GM19043 (cell line): ENCODE results near the gene MCC.

ENCODE experiments used
- ATAC-seq: cut with Tn5 transposase; IDR thresholded peaks from one replicate; pipeline ENCODE4 v1.9.1; 2021; ENCODE audit warnings: low read depth; ENCODE audit not compliant: unreplicated experiment

The MCC gene

DNA sequence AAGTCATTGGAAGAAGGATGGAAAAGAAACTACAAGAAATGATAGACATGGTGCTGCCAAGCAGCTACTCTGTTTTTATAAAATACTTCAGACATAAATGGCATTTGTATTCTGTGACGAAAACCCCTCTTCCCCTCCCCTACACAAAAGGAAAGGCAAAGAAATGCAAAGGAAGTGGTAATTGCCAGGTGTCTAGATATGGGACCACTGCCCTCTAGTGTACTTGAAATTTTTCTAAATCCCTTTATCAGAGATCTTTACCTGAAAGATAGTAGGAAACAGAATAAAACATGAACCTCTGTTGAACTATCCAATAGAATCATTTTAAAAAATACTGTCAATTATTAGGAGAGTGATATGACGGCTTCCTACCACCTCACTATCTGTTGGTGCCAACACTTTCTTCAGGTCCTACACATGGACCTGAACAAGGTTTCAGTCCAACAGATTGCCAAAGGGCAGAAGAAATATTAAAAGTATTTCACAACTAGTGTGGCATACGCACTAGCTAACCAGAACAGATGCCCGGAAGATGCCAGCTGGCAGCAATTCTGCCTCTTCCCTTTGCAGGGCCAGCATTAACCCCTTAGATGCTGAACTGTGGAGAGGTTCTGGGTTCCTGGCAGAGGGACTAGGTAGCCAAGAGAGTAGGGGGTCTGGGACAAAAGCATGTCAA lies 157.6 kb downstream of the MCC start:
- ATAC-seq = peak; percentile 65

DNA sequence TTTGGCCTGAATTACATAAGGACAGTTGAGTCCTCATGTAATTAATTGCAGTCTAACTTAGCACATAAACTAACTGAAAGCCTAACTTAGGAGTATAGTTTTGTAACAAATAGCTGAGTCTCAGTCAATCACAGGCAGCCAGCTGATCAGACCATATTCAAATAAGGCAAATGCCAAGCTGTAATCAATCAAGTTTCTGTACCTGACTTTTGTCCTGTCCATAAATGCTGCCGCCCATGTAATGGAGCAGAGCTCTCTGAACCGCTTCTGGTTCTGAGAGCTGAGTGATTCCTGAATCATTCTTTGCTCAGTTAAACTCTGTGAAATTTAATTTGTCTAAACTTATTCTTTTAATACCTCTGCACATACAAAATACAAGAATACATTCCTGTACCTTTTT lies 158.3 kb downstream of the MCC start:
- ATAC-seq = no peak

DNA sequence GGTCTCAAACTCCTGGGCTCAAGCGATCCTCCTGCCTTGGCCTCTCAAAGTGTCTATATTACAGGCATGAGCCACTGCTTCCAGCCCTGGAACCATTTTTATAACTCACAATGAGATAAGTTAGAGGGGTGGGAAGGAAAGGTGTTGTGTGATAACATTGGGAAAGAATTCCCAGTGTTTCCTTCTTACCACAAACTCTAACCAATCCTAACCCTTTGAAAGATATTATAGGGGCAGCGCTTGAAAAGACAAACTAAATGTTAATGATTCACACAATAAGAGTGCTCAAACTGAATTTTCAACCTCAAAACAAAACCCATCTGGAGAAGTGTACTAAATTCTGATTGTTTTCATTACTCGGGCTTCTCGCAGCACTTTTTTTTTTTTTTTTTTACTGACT lies 163.2 kb downstream of the MCC start:
- no peak for ATAC-seq

- ATAC-seq = no peak
These were observed 167.0 kb downstream of the MCC start for GRCh38 chr5:113321276-113321675.

DNA sequence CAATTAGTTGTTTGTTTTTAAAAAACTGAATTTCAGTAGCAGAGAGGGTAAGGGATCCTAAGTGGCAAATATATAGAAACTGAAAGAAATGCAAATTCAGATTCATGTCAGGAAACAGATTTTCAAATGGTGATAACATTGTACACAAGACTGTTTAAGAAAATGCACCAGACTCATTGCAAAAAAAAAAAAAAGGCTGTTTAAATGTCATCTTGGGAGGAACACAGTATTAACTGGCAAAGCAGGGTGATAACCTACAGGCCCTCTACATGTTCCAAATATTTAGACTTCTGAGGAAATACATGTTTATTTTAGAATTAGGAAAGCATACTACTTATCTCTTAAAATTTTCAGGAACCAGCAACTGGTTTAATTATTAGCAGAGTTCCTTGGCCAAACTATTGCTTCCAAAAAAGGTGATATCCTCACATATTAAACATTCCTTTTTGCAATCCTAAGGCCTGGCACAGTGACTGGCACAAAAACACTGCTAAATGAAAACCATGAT lies 167.9 kb downstream of the MCC start:
- peak; percentile 64 for ATAC-seq

DNA sequence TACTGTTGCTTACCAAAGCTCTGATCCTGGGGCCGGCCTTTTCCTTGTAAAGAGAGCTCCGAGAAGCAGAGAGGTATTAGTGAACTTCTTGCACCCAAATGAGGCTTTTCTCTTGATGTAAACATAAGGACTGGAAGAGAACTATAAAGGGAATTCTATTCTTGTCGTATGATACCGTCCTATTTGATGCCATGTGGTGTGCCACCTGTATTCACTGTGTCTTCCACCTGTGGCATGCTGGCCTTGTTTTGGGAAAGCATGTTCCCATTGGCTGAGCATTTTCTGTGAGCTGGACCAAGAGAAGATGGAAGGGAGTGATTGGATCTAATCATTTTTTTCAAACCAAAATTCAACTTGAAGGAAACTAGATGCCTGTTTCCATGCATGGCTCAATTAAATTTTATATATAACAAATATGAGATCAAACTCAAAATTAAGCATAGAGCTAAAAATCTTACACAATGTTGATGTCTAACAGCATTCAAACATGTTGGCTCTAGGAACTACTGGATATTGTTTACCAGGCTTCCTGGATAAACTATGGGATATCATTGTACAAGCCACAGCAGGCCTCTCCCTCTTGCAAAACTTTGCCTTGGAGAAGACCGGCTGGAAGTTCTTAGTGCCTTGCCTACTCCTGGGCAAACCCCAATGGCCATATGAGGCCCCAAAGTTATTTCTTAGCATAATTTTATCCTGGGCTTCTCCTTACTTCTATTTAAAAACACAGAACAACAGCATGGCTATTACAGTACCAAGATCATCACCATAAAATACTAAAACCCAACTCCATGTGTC lies 168.8 kb downstream of the MCC start:
- no peak for ATAC-seq

- no peak for ATAC-seq
These were observed 170.6 kb downstream of the MCC start for GRCh38 chr5:113317636-113318035.

DNA sequence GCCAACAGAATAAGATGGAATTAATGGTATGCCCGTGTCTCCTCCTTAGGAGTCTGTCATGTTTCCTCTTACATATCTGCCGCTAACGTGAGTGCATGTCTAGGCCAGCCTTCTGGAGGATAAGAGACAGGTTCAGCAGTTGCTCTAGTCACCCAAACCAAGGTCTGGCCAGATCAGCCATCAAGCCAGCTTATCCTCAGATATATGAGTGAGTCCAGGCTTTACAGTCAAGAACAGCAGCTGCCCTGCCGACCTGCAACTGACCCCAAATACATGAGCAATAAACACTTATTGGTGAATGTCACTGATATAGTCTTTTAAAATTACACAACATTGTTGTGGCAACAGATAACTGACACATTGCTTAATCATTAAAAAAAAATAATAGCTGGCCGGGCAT lies 177.0 kb downstream of the MCC start:
- no peak for ATAC-seq

DNA sequence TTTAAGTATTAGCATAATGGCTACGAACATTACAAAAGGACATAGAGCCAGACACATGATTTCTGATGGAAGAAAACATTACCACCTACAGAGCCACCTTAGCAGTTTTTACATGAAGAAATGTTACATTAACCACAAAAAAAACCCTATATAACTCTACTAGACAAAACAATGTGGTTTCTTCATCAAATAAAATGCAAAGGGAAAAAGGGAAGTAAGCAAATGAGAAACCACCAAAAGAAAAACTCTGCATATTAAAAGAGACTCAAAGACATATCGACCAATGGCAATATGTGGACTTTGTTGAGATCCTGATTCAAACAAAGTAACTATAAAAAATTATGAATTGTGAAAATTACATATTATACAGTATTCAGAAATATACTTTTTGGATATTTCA lies 186.1 kb downstream of the MCC start:
- ATAC-seq = no peak

DNA sequence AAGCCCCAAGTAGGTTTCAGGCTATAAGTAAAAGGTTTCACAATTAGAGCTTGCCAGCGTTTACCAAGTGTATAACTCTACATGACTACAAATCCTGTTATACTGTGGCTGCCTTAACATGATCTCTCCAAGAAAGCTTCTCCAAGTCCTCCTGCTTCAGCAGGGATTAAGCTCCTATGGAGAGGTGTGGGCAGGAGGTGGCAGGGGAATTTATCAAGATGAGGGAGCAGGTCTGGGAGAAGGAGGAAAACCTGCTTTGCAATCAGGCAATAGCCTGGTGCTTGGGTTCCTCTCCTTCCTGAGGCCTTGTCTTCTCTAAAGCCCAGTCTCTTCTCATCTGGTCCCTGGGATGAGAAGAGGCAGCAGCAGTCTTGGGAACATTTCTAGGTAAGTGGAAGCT lies 188.7 kb downstream of the MCC start:
- ATAC-seq = no peak

- no peak for ATAC-seq
These were observed 191.6 kb downstream of the MCC start for GRCh38 chr5:113296676-113297075.

DNA sequence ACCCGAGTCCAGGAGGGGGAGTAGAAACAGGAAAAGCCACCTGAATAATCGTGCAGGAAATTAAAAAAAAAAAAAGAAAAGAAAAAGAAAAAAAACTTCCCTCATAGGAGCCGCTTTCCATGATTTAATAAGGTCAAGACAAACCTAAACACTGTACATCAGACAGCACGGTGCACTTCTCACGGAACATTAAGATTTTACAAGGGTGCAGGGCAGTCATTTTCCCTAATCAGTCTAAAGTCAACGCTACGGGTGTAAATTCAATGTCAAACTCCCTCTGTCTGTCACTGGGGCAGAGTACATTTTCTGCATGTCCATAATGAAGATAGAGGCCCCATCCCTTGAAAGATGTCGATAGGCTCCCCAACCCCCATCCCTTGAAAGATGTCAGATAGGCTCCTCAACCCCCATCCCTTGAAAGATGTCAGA lies 193.1 kb downstream of the MCC start:
- no peak for ATAC-seq

GRCh38 chr5:113294311-113295110 lies 193.7 kb downstream of the MCC start:
- peak; percentile 91 for ATAC-seq

- no peak for ATAC-seq
These were observed 194.3 kb downstream of the MCC start for GRCh38 chr5:113293975-113294310.

GRCh38 chr5:113293068-113293974 lies 194.9 kb downstream of the MCC start:
- ATAC-seq = no peak

DNA sequence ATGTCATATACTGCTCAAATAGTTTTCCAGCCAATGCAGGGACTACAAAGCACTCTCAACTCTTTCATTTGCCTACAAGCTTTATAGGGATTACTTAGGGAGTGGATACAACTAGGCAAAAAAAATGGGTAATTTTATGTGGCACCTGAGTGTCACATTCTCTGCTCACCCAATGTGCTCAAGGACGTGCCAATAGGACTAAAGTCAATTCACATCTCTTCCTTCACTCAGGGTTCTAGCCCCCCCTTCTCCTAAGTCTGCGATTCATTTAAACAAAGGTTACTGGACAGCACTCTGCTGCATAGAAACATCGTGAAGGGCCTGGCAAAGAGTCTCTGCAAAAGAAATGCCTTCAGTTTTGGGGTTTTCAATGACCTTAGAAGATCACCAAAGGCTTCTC lies 195.8 kb downstream of the MCC start:
- no peak for ATAC-seq

- no peak for ATAC-seq
These were observed 204.7 kb downstream of the MCC start for GRCh38 chr5:113283558-113283957.

GRCh38 chr5:113282472-113282871 lies 205.8 kb downstream of the MCC start:
- no peak for ATAC-seq

GRCh38 chr5:113281194-113281593 lies 207.1 kb downstream of the MCC start:
- no peak for ATAC-seq

DNA sequence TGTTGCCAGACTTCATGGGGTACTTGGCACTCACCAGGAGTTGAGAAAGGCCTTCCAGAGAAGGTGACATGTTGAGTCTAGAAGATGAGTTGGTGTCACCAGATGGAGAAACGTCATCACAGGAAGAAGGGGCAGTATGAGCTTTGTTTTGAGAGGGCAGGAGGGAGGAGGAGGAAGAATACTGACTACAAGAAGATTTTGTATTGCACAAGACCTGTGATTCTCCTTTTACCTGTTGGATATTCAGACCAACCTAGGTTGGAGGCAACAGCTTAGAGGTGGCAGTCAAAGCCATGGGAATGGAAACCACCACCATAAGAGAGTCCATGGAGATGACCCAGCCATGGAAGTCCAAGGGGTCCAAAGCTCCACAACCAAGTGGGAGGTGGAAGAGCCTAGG lies 207.7 kb downstream of the MCC start:
- ATAC-seq = no peak
